ENCODE measurements around the gene C1orf141.

C1orf141 gene

GRCh38 chr1:67146101-67146500 is 11.3 kb upstream of the C1orf141 start:
- Histone ChIP-seq H3K27me3 (replicated peaks; ENCODE audit: insufficient read depth, low read length) (no peaks in the 10 kb centered on the region), H3K9me2 (replicated peaks; ENCODE audit: insufficient read depth, low read length) (no peaks in the 10 kb centered on the region), H3K4me3 (ENCODE audit: low read length) (no peak overlapping the region), H3K79me2 (ENCODE audit: low read length) (no peaks in the 10 kb centered on the region), H4K20me1 (ENCODE audit: insufficient read depth, low read length) (no peaks in the 10 kb centered on the region), H2AFZ (ENCODE audit: low read length) (no peak overlapping the region), H3K4me2 (ENCODE audit: low read depth, low read length) (no peak overlapping the region), H3K36me3 (replicated peaks; ENCODE audit: insufficient read depth, low read length) (no peaks in the 10 kb centered on the region), H3F3A (ENCODE audit: insufficient read depth, low read length) (no peaks in the 10 kb centered on the region), H3K9ac (ENCODE audit: low read length) (no peak overlapping the region), H3K27ac (ENCODE audit: low read length) (no peak overlapping the region), H3K9me3 (replicated peaks; ENCODE audit: insufficient read depth, low read length) (no peaks in the 10 kb centered on the region), H3K4me1 (ENCODE audit: low read length) (peaks cover 4% of the 10 kb centered on the region; the same call in 1 of the 2 replicates)
- TF ChIP-seq EZH2phosphoT487 (IDR thresholded peaks at IDR 0.05; ENCODE audit: low read length): no peak
- TF ChIP-seq EZH2 (optimal IDR thresholded peaks at IDR 0.05; ENCODE audit: low read depth, low read length): no peak
- no peak for TF ChIP-seq CTCF (IDR thresholded peaks at IDR 0.05; ENCODE audit: low read length)
- no peak for DNase-seq

- Histone ChIP-seq H3K9me2 (replicated peaks; ENCODE audit: insufficient read depth, low read length) (no peaks in the 10 kb centered on the region), H3K9ac (ENCODE audit: low read length) (no peak overlapping the region), H3K4me3 (ENCODE audit: low read length) (no peak overlapping the region), H3K9me3 (replicated peaks; ENCODE audit: insufficient read depth, low read length) (no peaks in the 10 kb centered on the region), H3K27me3 (replicated peaks; ENCODE audit: insufficient read depth, low read length) (no peaks in the 10 kb centered on the region), H3K4me2 (ENCODE audit: low read depth, low read length) (no peak overlapping the region), H3K4me1 (ENCODE audit: low read length) (peaks cover 4% of the 10 kb centered on the region; the same call in 1 of the 2 replicates), H4K20me1 (ENCODE audit: insufficient read depth, low read length) (no peaks in the 10 kb centered on the region), H3K27ac (ENCODE audit: low read length) (no peak overlapping the region), H3K36me3 (replicated peaks; ENCODE audit: insufficient read depth, low read length) (no peaks in the 10 kb centered on the region), H3F3A (ENCODE audit: insufficient read depth, low read length) (no peaks in the 10 kb centered on the region), H2AFZ (ENCODE audit: low read length) (no peak overlapping the region), H3K79me2 (ENCODE audit: low read length) (no peaks in the 10 kb centered on the region)
- no peak for TF ChIP-seq EZH2phosphoT487 (IDR thresholded peaks at IDR 0.05; ENCODE audit: low read length)
- TF ChIP-seq CTCF (IDR thresholded peaks at IDR 0.05; ENCODE audit: low read length): peak; percentile 26; the same call in 1 of the 2 replicates
- no peak for DNase-seq
These were observed 9.9 kb upstream of the C1orf141 start for GRCh38 chr1:67144696-67145095.

- Histone ChIP-seq H3F3A (ENCODE audit: insufficient read depth, low read length) (no peaks in the 10 kb centered on the region), H3K4me2 (ENCODE audit: low read depth, low read length) (no peak overlapping the region)
- DNase-seq: no peak
These were observed 9.2 kb upstream of the C1orf141 start for GRCh38 chr1:67143966-67144365.

More at GRCh38 chr1:67143966-67144365, 9.2 kb upstream of the C1orf141 start:
- no peak overlapping the region for H3K4me3 ChIP-seq (ENCODE audit: low read length)
- no peaks in the 10 kb centered on the region for H3K27me3 ChIP-seq (replicated peaks; ENCODE audit: insufficient read depth, low read length)
- H3K27ac ChIP-seq (ENCODE audit: low read length): no peak overlapping the region
- no peaks in the 10 kb centered on the region for H3K9me2 ChIP-seq (replicated peaks; ENCODE audit: insufficient read depth, low read length)
- H3K36me3 ChIP-seq (replicated peaks; ENCODE audit: insufficient read depth, low read length): no peaks in the 10 kb centered on the region
- peaks cover 3% of the 10 kb centered on the region; the same call in 1 of the 2 replicates for H3K4me1 ChIP-seq (ENCODE audit: low read length)
- no peak overlapping the region for H3K9ac ChIP-seq (ENCODE audit: low read length)
- H4K20me1 ChIP-seq (ENCODE audit: insufficient read depth, low read length): no peaks in the 10 kb centered on the region
- no peaks in the 10 kb centered on the region for H3K79me2 ChIP-seq (ENCODE audit: low read length)
- no peak overlapping the region for H2AFZ ChIP-seq (ENCODE audit: low read length)
- no peak for TF ChIP-seq EZH2 (optimal IDR thresholded peaks at IDR 0.05; ENCODE audit: low read depth, low read length)
- no peak for TF ChIP-seq EZH2phosphoT487 (IDR thresholded peaks at IDR 0.05; ENCODE audit: low read length)
- TF ChIP-seq CTCF (IDR thresholded peaks at IDR 0.05; ENCODE audit: low read length): no peak
- H3K9me3 ChIP-seq (replicated peaks; ENCODE audit: insufficient read depth, low read length): no peaks in the 10 kb centered on the region
